ENCODE data around the gene TSSK6.

DNA sequence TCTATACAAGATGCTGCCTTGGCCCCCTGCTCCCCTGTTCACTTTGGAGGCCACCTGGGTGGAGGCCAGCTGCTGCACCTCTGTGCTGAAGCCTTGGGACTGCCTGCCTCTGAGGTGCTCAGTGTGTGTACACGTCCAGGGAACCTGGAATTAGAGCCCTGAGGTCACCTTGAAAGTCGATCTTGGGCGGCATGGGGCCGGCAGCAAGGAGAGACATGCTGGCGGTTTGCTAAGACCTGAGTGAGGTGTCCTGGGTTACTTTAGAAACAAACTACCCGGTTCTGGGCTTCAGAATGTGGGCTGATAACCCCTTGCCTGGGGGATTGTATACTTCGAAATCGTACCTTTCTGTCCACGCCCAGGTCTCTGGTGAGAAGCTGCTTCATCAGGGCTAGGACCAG lies 25.5 kb downstream of the TSSK6 start:
- no peak for TF ChIP-seq POLR2A (IDR thresholded peaks at IDR 0.05)
- no peak for TF ChIP-seq EP300 (IDR thresholded peaks at IDR 0.05)
- TF ChIP-seq, protein P1, sequence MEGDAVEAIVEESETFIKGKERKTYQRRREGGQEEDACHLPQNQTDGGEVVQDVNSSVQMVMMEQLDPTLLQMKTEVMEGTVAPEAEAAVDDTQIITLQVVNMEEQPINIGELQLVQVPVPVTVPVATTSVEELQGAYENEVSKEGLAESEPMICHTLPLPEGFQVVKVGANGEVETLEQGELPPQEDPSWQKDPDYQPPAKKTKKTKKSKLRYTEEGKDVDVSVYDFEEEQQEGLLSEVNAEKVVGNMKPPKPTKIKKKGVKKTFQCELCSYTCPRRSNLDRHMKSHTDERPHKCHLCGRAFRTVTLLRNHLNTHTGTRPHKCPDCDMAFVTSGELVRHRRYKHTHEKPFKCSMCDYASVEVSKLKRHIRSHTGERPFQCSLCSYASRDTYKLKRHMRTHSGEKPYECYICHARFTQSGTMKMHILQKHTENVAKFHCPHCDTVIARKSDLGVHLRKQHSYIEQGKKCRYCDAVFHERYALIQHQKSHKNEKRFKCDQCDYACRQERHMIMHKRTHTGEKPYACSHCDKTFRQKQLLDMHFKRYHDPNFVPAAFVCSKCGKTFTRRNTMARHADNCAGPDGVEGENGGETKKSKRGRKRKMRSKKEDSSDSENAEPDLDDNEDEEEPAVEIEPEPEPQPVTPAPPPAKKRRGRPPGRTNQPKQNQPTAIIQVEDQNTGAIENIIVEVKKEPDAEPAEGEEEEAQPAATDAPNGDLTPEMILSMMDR (IDR thresholded peaks at IDR 0.05), result no peak
